Superior temporal gyrus (tissue), 1 donor: Measurements from ENCODE around the gene SERTAD4.
"Not testable (repeated sequence)": the region's sequence is repeated elsewhere in the genome, so short reads cannot be mapped to it uniquely, and the experiment has no call there.

Experiments used
- DNase-seq: peaks from one replicate; pipeline ENCODE4 v3.0.0-alpha.2; 2016; ENCODE audit errors: extremely low spot score

SERTAD4 gene

DNA sequence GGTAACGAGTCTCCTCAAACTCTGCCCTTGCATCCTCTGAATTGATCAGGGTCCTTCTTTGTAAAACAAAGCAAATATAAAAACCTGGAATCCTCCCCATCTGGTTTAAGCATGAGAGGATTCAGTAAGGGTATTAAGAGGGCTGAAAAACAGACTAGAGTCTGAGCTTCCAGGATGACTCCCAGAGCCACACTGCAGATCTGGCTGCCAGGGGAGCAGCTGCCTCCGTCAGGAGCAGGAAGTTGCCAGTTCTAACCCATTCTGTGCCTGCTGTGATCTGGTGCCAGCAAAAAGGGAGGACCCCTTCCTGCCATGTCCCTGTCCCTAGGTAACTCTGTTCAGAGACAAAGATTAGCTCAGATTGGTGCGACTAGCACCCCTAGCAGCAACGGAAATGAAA lies 27.5 kb downstream of the SERTAD4 start:
- no peak for DNase-seq

DNA sequence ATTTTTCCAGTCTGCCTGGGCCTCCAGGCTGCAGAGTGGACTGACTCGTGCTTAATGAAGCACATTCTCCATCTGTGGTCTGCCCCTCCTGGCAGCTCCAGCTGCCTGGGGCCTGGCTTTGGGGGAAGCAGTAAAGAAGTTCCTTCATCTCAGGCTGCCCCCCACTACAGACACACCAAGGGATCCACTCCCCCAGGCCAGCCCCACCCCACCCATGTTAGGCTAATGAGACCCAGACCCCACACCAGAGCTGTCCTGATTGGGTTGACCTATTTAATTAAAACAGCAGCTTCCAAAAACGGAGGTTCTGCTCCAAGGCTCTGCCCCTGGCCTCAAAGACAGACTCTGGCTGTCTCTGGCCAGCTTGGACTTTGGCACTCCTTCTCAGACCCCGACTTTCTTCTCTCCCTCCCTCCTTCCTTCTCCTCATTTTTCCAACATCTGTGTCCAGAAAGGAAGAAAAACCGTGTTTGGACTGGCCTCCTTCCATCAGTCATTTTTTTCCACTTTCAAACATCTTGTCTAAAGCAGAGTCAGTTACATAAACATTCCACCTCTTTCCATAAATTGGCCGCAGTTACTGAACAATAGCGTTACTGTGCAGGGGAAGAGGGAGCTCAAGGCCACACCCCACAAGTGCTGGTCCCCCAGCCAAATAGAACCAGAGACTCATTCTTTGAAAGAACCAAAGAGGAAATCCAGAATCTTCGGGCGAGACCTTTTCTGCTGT lies 29.7 kb downstream of the SERTAD4 start:
- no peak for DNase-seq

- no peak for DNase-seq
Observed at GRCh38 chr1:210262897-210263272, 30.3 kb downstream of the SERTAD4 start.

GRCh38 chr1:210263963-210264362 lies 31.4 kb downstream of the SERTAD4 start:
- no peak for DNase-seq

- no peak for DNase-seq
Observed at GRCh38 chr1:210264496-210265380, 32.1 kb downstream of the SERTAD4 start.

- DNase-seq = not testable (repeated sequence)
Observed at GRCh38 chr1:210265392-210265955, 32.9 kb downstream of the SERTAD4 start.

DNA sequence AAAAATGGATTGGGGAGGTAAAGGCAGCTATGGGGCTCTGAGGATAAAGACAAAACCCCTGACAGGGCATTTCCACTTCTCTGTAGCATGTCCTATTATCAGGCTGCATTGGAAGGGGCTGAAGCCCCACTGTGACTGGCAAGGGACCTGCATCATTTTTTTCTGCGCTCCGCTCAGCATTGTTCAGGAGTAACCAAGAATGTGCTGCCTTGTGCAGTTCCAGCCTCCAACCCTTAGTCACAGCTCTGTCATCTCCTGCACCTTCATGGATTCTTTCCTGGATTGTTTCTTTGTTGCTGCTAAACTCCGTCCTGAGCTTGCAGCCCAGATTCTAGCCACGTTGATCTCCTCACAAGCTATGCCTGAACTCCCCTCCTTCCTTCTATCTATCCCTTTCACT lies 37.4 kb downstream of the SERTAD4 start:
- DNase-seq = no peak

DNA sequence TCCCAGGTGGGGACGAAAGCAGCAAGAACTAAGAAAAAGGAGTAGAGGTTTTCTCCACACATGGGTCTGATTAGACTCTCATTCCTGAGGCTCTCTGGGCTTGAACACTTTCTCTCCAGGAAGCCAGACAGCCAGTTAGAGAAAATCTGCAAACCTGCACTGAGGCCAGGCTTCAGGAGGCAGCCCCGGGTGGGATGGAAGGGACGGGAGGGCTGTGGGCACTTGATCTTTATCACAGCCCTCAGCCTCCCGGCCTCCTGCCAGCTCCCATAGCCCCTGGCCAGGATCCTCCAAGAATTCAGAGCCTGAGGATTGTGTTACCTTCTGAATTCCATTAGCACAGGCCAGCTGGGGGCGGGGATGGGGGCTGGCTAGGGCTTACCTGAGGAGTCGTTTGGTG lies 40.1 kb downstream of the SERTAD4 start:
- DNase-seq = no peak

GRCh38 chr1:210280221-210280620 lies 47.6 kb downstream of the SERTAD4 start:
- DNase-seq = no peak

- no peak for DNase-seq
Observed at GRCh38 chr1:210288116-210288515, 55.5 kb downstream of the SERTAD4 start.

- DNase-seq = no peak
Observed at GRCh38 chr1:210289248-210289647, 56.7 kb downstream of the SERTAD4 start.

DNA sequence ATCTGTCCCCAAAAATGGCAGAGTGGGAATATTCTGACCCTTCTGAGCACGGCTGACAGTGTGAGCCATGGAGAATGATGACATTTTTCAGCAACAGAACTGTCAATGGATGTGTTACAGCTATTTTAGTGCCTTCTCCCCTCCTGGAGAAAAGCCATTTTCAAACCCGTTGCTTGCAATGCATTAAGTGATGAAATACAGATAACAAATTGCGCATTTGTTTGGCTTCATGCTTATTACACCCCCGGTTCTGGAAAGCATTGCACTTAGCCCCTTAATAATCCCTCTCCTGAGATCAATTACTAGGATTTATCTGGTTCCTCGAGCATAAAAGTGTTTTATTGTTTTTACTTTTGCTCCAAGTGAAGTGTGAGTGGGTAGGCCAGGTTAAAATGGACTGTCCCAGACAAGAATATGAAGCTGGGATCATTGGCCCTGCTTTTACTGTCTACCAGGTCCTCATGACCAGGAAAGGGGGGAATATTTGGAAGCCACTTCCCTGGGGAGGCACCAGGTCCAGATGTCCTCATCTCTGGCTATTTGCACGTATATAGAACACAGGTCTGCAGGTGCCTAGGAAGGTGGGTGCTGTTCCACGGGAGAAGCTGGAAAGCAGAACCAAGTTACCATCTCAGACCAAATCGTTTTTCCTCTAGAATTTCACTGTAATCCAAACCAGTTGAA lies 58.6 kb downstream of the SERTAD4 start:
- DNase-seq = no peak

DNA sequence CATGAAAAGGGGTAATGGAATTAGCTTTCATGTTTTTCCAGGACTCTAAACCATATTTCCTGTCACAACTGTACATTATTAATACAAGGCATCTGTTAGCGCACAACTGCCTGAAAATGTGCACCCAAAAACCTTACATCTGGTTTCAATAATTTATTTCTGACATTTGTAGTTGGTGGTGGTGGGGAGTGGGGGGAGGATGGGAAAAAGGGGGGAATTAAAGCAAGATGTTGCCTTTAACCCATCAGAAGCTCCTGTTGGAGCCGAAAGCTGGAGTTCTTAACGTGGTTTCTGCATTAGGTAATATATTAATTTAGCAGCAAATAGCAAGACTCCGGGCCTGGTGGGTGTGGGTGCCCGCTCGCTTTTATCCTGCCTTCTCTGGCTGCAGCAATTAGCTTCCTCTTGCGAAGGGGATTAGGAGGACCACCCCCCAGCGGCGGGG lies 59.2 kb downstream of the SERTAD4 start:
- no peak for DNase-seq

DNA sequence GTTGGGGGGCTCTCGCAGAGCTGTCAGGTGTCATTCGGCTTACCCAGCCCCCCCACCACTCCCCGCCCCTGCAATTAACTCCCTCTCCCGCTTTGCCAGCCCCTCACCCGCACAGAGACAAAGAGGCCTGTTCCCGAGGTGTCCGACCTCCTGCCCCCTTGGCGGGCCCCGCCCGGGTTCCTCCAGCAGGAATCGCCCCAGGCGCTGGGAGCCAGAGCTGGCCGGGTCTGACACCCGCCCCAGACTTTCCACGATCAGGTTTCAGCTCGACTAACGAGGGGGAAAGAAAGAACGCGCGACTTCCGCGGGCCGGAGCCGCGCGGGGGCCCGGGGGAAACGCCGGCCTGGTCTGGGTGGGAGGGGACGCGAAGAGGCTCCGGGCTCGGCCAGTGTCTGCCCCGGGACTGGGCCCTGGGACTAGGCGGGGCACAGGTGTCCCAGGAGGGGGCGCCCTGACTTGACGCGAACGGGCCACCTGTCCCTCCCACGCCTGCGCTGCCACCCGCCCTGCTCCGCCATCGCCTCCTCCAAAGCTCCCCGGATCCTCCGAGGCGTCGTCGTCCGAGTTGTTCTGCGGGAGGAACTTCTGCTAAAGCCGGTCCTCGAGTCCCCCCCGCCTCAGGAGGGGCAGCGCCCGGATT lies 59.8 kb downstream of the SERTAD4 start:
- DNase-seq = no peak

GRCh38 chr1:210293171-210293607 lies 60.6 kb downstream of the SERTAD4 start:
- no peak for DNase-seq

GRCh38 chr1:210294999-210295745 lies 62.6 kb downstream of the SERTAD4 start:
- no peak for DNase-seq
